GM21576 (cell line): Measurements from ENCODE around the gene NME7.

Experiments used
- ATAC-seq: cut with Tn5 transposase; IDR thresholded peaks from one replicate; pipeline ENCODE4 v1.9.1; 2021; ENCODE audit warnings: mild to moderate bottlenecking, moderate library complexity; ENCODE audit not compliant: unreplicated experiment

Gene NME7

DNA sequence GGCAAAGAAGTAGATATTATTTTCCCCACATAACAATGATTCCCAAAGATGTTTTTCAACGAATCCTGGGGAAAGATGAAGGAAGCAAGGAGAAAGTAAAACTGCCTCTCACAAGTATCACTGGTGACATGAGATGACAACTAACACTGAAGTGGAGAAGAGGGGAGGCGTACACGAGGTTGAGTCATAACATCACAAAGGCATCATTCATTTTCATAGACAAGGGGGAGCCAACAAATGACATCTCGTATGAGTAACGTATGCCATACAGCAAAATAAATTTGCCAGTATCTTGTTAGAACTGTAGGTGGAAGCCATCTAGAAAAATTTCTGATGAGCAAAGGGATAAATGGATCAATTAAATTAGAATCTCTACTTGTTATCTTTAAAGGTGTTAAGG lies 204.5 kb downstream of the NME7 start:
- ATAC-seq: no peak

DNA sequence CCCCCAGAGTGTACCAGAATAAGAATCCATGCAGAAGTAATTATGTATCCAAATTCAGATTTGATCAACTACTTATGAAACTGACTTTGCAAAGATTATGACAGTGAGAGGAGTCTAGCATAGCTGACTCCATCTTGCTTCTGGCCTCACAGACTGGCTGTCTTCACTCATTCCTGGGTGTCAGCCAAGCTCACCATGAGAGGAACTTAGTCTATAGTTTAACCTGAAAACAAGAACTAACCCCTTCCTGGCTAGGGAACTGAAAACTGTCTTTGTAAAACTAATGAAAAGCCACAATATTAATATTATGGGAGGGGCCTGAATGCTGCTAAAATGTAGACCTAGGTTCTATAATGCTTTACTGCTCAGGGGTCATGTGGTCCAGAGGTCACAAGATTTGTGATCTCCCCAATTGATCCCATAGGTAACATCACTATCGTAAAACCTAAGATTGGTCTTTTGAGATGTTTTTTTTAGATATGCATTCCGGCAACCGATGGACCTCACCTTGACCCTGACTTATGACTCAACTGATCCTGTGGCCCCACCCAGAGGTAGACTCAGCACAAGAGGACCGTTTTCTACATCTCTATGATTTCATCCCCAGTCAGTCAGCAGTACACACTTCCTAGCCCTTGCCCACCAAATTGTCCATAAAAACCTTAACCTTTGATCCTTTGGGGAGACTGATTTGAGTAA lies 206.0 kb downstream of the NME7 start:
- peak; percentile 92 for ATAC-seq

- ATAC-seq: no peak
Measured at GRCh38 chr1:169160845-169161495, 206.6 kb downstream of the NME7 start.

DNA sequence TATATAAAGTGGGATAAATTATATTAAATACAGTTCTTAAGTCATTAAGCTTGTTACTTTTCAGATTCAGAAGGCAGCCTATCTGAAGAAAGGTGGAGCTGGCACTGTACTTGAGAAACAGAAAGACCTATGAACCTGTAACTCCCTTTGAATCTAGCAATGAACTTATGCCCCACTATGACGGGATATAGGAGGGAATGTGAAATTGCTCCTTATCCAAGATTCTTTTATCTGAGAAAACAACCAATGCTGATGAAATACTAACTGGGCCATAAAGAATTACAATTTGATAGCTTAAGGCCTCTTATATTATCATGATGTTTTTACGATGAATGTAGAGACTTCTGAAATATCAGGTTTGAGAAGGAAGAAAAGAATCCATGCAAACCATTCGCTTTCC lies 211.0 kb downstream of the NME7 start:
- no peak for ATAC-seq

DNA sequence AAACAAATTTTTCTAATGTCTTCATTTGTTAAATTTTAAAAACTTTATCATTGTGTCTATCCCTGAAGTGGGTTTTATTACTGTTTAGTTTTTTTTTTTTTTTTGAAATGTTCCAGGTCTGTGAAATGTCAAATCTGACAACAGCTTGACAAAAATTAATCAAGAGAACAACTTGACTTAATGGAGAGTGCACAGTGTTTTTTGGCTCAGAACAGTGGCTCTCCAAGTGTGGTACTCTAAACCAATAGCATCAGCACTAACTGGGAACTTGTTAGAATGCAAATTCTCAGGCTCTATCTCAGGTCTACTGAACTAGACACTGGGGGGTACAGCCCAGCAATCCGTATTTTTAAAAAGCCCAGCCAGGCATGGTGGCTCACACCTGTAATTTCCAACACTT lies 211.9 kb downstream of the NME7 start:
- ATAC-seq: no peak

GRCh38 chr1:169151338-169151837 lies 216.2 kb downstream of the NME7 start:
- no peak for ATAC-seq

DNA sequence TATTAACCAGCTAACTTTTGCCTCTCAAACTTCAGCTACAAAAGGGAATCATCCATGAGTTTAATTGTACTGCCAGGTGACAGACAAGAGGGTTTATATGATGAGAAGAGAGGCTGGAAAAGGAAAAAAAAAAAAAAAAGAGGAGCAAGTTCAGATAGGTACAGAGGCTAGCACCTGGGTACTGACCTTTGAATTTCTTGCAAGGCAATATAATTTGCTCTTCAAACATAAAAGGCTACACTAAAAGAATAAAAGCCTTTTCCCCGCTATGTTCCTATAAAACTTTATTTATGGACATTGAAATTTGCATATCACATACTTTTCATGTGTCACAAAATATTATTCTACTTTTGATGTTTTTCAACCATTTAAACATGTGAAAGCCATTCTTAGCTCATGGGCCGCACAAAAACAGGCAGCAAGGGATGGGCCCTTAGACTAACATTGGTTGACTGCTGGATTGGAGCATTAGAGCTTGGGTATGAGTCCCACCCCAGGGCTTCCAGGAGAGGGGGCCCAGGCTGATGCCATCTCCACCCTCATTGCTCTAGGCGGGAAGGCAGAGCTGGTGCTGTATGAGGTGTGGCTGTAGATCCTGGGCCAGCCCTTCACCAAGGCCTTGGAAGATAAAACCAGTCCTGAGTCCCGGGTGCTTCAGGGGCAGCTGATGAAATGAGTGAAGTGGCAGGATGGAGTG lies 216.8 kb downstream of the NME7 start:
- no peak for ATAC-seq

DNA sequence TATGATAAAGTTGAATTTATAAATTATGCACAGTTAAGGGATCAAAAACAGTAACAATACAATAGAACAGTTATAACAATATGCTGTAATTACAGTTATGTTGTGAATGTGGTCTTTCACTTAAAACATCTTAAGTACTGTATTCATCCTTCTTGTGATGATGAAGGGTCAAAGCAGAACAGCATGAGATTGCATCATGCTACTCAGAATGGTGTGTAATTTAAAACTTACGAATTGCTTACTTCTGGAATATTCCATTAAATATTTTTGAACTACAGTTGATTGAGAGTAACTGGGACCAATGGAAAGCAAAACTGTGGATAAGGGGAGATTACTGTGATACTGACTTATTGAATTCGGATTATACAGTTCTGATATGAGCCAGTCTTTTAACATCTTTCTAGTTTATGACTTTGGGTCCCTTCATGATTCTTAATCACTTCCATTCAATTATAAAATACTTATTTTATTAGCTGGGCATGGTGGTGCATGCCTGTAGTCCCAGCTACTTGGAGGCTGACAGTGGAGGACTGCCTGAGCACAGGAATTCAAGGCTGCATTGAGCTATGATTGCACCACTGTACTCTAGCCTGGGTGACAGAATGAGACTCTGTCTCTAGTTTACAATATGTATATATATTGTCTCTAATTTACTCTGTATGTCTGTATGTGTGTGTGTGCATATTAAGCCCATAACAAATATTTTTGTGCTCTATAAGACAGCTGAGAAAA lies 217.9 kb downstream of the NME7 start:
- ATAC-seq: no peak

- ATAC-seq: no peak
Measured at GRCh38 chr1:169148472-169149252, 218.9 kb downstream of the NME7 start.

GRCh38 chr1:169146576-169147214 lies 220.9 kb downstream of the NME7 start:
- ATAC-seq: no peak

GRCh38 chr1:169144941-169145626 lies 222.5 kb downstream of the NME7 start:
- no peak for ATAC-seq

- ATAC-seq: no peak
Measured at GRCh38 chr1:169143984-169144383, 223.6 kb downstream of the NME7 start.

DNA sequence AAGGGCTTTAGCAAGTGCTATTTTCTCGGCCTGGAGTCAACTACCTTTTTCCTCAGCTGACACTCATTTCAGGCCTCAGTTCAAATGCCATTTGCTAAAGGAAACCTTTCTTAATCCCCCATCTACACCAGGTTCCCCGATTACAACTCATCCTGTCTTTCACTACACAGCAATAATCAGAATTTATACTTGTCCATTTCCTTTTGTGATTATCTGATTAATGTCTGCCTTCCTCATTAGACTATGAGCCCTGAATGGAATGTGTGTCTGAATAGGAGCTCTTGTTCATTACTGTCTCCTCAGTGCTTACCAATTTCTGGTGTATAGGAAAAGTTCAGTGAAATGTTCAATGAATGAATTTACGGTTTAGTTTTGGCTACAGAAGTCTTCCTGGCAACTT lies 224.3 kb downstream of the NME7 start:
- no peak for ATAC-seq

DNA sequence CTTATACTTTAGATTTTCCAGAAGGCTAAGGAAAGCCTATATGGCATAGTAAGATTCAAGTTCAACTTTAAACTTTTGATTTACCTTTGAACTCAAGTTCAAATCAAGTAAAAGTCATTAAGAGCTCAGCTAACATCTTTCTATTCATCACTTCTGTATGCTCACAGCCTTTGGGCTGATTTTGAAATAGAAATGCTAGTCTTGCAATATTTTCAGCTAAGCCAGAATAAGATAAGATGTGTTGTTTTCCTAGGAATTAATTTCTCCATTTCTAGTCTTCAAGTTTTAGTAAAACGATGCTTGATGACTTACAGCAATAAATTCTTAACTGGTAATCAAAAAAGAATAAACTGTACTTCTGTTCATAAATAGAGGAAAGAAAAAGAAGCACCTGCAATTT lies 225.5 kb downstream of the NME7 start:
- ATAC-seq: no peak

DNA sequence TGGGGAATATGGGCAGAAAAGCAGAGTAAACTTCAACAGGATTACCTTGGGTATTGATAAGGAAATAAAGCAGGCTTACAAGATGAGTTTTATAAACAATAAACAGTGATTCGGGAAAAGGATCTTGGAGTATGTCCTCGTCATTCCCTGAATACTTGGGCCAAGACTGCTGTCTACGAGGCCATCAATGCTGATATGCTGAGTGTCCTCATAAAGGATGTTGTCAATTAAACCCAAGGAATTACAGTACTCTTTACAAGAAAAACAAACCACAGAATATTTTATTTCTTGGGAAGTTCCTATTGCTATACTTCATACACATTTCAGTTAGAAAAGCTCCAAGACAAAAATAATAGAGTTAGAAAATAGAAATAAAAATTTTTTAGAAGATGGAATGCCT lies 226.2 kb downstream of the NME7 start:
- ATAC-seq: no peak

GRCh38 chr1:169138866-169139670 lies 228.5 kb downstream of the NME7 start:
- ATAC-seq: peak; percentile 93

DNA sequence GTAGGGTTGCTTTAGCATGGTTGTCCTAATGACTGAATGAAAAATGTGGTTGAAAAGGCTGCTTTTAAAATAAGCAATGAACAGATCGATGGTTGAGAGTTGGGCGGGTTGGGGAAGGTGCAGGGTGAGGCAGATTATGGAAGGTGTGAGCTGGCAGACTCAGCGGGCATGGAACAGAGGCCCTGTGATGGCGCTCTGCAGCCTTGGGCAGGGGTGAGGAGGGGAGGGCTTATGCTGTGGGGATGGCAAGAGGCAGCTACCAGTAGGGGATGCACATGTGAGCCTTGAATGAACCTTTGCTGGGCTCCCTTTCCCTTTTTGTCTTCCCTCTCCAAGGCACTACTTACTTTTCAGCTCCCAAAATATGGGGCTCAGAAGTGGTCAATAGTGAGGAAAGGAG lies 230.2 kb downstream of the NME7 start:
- no peak for ATAC-seq

GRCh38 chr1:169133801-169134502 lies 233.6 kb downstream of the NME7 start:
- ATAC-seq: no peak
